Measurements from ENCODE around the gene BAG3.

Gene BAG3

GRCh38 chr10:119713744-119714483 lies 62.7 kb downstream of the BAG3 start:
- H3K9me3 ChIP-seq (ENCODE audit: control insufficient read depth, insufficient read depth, low read length) = no peaks in the 10 kb centered on the region
- peaks cover 1% of the 10 kb centered on the region; the same call in 1 of the 2 replicates for H3K4me1 ChIP-seq (ENCODE audit: control insufficient read depth, insufficient read depth, low read length)
- H3K27ac ChIP-seq (ENCODE audit: low read length) = no peak overlapping the region
- no peak overlapping the region for H3K4me3 ChIP-seq (ENCODE audit: low read length)
- H3K27me3 ChIP-seq (ENCODE audit: control insufficient read depth, insufficient read depth, low read length) = no peaks in the 10 kb centered on the region
- DNase-seq (ENCODE audit: low read depth, low spot score) = no peak
- WGBS (ENCODE audit: insufficient coverage, insufficient read length) = no CpG with 5 or more reads among the region's 7 CpGs
- H3K36me3 ChIP-seq (ENCODE audit: control insufficient read depth, insufficient read depth, low read length) = no peaks in the 10 kb centered on the region

- no peaks in the 10 kb centered on the region for H3K27me3 ChIP-seq (ENCODE audit: control insufficient read depth, insufficient read depth, low read length)
- H3K4me3 ChIP-seq (ENCODE audit: low read length) = no peak overlapping the region
- no peak for DNase-seq (ENCODE audit: low read depth, low spot score)
- WGBS (ENCODE audit: insufficient coverage, insufficient read length) = no CpG with 5 or more reads among the region's 2 CpGs
- no peaks in the 10 kb centered on the region for H3K9me3 ChIP-seq (ENCODE audit: control insufficient read depth, insufficient read depth, low read length)
- H3K36me3 ChIP-seq (ENCODE audit: control insufficient read depth, insufficient read depth, low read length) = no peaks in the 10 kb centered on the region
- no peak overlapping the region for H3K27ac ChIP-seq (ENCODE audit: low read length)
- peaks cover 1% of the 10 kb centered on the region; the same call in 1 of the 2 replicates for H3K4me1 ChIP-seq (ENCODE audit: control insufficient read depth, insufficient read depth, low read length)
These were observed 63.3 kb downstream of the BAG3 start for GRCh38 chr10:119714484-119714816.

DNA sequence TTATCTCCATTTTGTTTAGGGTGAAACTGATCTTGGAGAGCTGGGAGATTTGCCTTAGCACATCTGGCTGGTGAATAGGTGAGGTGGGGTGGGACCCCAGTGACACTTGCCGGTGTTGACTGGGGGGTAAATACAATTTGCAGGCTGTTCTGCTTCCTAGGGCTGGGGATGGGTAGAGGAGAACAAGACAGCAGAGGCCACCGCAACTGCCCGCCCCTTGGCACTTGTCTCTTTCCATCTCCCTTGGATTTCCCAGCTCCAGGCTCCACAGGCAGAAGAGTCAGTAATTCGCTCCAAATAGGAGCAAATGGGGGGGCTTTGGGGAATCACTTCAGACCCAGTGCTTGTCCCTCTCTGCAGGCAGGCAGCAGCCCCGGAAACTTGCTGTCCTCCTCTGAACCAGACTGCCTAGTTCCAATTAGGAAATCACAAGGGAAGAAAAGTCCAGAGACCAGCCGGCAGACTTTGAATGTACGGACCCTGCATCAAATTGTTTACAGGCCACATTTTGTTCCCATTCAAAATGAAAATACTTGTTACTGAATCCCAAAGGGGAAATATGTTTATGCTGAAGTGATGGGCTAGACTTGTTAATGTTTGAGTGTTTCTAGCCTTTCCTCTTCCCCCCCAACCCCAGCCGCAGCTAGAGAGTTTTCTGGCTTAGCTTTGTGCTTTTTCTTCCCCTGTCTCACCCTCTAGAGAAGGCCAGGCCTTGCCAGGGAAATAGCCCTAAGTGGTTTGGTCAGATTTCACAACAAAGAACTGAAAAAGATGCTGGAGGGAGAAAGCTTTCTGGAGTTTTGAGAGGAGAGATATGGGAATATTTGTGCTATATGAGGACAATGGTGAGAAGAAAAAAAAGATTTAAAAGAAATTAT lies 64.7 kb downstream of the BAG3 start:
- H3K9me3 ChIP-seq (ENCODE audit: control insufficient read depth, insufficient read depth, low read length) = no peaks in the 10 kb centered on the region; the same call in 1 of the 2 replicates
- no peak overlapping the region for H3K27ac ChIP-seq (ENCODE audit: low read length)
- no CpG with 5 or more reads among the region's 8 CpGs for WGBS (ENCODE audit: insufficient coverage, insufficient read length)
- DNase-seq (ENCODE audit: low read depth, low spot score) = no peak
- peaks cover 1% of the 10 kb centered on the region; the same call in 1 of the 2 replicates for H3K4me1 ChIP-seq (ENCODE audit: control insufficient read depth, insufficient read depth, low read length)
- H3K36me3 ChIP-seq (ENCODE audit: control insufficient read depth, insufficient read depth, low read length) = no peaks in the 10 kb centered on the region
- H3K27me3 ChIP-seq (ENCODE audit: control insufficient read depth, insufficient read depth, low read length) = no peaks in the 10 kb centered on the region
- H3K4me3 ChIP-seq (ENCODE audit: low read length) = no peak overlapping the region

- Histone ChIP-seq H3K4me1 (ENCODE audit: control insufficient read depth, insufficient read depth, low read length) (0 out of 2 replicates have a peak, but pooled peaks cover 2% of the 10 kb centered on the region), H3K9me3 (ENCODE audit: control insufficient read depth, insufficient read depth, low read length) (no peaks in the 10 kb centered on the region; the same call in 1 of the 2 replicates), H3K27ac (ENCODE audit: low read length) (no peak overlapping the region), H3K27me3 (ENCODE audit: control insufficient read depth, insufficient read depth, low read length) (no peaks in the 10 kb centered on the region), H3K4me3 (ENCODE audit: low read length) (no peak overlapping the region), H3K36me3 (ENCODE audit: control insufficient read depth, insufficient read depth, low read length) (no peaks in the 10 kb centered on the region)
- no CpG with 5 or more reads among the region's 2 CpGs for WGBS (ENCODE audit: insufficient coverage, insufficient read length)
- DNase-seq (ENCODE audit: low read depth, low spot score) = no peak
These were observed 72.0 kb downstream of the BAG3 start for GRCh38 chr10:119723161-119723560.

GRCh38 chr10:119723624-119724023 lies 72.4 kb downstream of the BAG3 start:
- Histone ChIP-seq H3K4me1 (ENCODE audit: control insufficient read depth, insufficient read depth, low read length) (0 out of 2 replicates have a peak, but pooled peaks cover 2% of the 10 kb centered on the region), H3K27me3 (ENCODE audit: control insufficient read depth, insufficient read depth, low read length) (no peaks in the 10 kb centered on the region), H3K27ac (ENCODE audit: low read length) (no peak overlapping the region), H3K9me3 (ENCODE audit: control insufficient read depth, insufficient read depth, low read length) (no peaks in the 10 kb centered on the region; the same call in 1 of the 2 replicates), H3K4me3 (ENCODE audit: low read length) (no peak overlapping the region), H3K36me3 (ENCODE audit: control insufficient read depth, insufficient read depth, low read length) (no peaks in the 10 kb centered on the region)
- WGBS (ENCODE audit: insufficient coverage, insufficient read length) = no CpG with 5 or more reads among the region's 3 CpGs
- no peak for DNase-seq (ENCODE audit: low read depth, low spot score)

DNA sequence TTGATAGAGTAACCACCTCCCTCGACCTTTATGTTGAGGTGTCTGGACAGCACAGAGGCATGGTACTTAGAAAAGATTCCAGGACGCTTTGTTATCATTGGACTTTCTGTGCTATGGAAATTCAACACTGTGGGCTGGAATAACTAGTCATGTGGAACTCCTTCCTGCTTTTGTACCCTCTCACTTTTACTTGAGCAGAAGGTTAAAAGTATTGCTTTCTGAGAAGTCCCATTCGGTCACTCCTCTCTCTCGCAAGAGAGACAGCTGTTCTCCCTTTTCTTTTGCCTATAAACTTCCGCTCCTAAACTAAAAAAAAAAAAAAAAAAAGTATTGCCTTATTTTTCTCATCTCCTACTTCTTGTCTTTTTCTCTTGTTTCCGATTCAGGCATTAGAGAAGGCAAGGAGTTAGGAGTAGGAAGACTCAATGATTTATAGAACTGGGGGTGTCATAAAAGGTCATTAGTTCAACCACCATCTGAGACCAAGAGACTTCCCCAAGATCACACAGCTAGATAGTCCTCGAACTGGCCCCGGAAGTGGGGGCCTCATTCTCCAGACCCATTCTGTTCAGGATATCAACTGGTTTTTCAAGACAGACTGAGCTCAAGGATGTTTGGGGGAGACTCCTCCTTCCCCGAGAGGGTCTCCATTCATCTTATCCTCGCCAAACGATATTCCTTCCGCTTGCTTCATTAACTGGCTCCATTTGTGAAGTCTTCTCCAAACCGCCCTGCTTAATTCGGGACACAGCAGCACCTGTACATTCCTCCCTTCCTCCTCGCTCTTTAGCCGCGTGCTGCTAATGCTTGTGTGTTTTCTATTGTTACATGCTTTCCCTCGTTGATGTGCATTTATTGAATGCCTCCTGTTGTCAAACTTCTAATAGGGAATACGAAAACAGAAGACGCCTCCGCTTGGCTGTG lies 73.7 kb downstream of the BAG3 start:
- no CpG with 5 or more reads among the region's 21 CpGs for WGBS (ENCODE audit: insufficient coverage, insufficient read length)
- peak overlapping the region; percentile 90; the same call in 1 of the 2 replicates for H3K4me3 ChIP-seq (ENCODE audit: low read length)
- no peaks in the 10 kb centered on the region for H3K27me3 ChIP-seq (ENCODE audit: control insufficient read depth, insufficient read depth, low read length)
- DNase-seq (ENCODE audit: low read depth, low spot score) = no peak
- H3K36me3 ChIP-seq (ENCODE audit: control insufficient read depth, insufficient read depth, low read length) = no peaks in the 10 kb centered on the region
- no peaks in the 10 kb centered on the region; the same call in 1 of the 2 replicates for H3K9me3 ChIP-seq (ENCODE audit: control insufficient read depth, insufficient read depth, low read length)
- H3K4me1 ChIP-seq (ENCODE audit: control insufficient read depth, insufficient read depth, low read length) = 0 out of 2 replicates have a peak, but pooled peaks cover 2% of the 10 kb centered on the region
- no peak overlapping the region for H3K27ac ChIP-seq (ENCODE audit: low read length)

DNA sequence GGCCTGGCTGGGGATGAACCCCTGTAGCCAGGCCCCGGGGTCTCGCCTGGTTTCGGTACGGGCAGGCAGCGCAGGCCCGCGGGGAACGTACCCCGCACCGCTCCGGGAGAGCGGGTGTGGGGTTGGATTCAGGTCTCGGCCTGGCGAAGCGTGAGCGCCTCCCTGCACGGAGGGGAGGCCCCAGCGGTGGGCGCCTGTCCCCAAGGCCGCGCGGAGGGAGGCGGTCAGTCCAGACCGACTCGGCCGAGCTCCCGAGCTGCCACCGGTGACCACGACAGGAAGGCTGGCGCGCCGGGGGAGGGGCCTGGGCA lies 74.3 kb downstream of the BAG3 start:
- no peaks in the 10 kb centered on the region for H3K36me3 ChIP-seq (ENCODE audit: control insufficient read depth, insufficient read depth, low read length)
- H3K4me3 ChIP-seq (ENCODE audit: low read length) = peak overlapping the region; percentile 90; the same call in 1 of the 2 replicates
- H3K4me1 ChIP-seq (ENCODE audit: control insufficient read depth, insufficient read depth, low read length) = 0 out of 2 replicates have a peak, but pooled peaks cover 2% of the 10 kb centered on the region
- no peaks in the 10 kb centered on the region; the same call in 1 of the 2 replicates for H3K9me3 ChIP-seq (ENCODE audit: control insufficient read depth, insufficient read depth, low read length)
- no peak overlapping the region for H3K27ac ChIP-seq (ENCODE audit: low read length)
- WGBS (ENCODE audit: insufficient coverage, insufficient read length) = no CpG with 5 or more reads among the region's 32 CpGs
- H3K27me3 ChIP-seq (ENCODE audit: control insufficient read depth, insufficient read depth, low read length) = no peaks in the 10 kb centered on the region
- no peak for DNase-seq (ENCODE audit: low read depth, low spot score)

DNA sequence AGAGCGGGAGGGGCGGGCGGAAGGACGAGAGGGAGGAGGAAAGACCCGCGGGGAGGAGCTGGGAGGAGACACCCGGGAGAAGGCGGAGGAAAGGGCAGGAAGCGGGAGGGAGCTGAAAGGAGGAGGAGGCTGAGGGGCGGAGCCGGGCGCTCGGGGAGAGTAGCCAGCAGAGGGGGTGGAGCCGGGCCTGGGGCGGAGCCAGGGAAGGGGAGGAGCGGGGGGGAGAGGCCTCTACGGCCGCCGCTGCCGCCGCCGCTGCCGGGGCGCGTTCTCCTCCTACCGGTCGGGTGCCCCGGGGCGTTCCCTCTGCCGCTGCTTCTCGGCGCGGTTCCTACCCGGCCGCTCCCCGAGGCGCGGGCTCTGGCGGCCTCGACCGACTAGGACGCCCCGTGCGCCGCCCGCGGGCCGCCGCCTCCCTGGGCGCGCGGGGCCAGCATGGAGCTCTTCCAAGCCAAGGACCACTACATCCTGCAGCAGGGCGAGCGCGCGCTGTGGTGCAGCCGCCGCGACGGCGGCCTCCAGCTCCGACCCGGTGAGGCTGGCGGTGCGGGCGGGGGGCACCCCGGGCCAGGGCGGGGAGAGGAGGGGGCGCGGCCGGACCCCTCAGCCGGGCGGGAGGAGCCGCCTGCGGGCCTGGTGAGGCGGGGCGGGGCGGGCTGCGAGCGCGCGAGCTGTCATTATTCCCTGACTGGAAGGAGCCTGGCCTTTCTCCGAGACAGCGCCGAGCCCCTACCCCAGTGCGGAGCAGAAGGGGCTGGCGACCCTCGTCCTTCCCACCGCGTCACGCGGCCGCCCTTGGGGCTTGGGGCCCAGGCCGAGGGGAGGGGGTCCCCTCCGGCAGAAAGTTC lies 74.9 kb downstream of the BAG3 start, which contains the start of gene INPP5F:
Gene INPP5F (plus strand): TSS at position 223 of the 848 bp plus-strand sequence. CDS start 213 bp downstream, at position 436.
- Histone ChIP-seq H3K27me3 (ENCODE audit: control insufficient read depth, insufficient read depth, low read length) (no peaks in the 10 kb centered on the region), H3K4me3 (ENCODE audit: low read length) (peak within 1 kb of the TSS; percentile 90), H3K9me3 (ENCODE audit: control insufficient read depth, insufficient read depth, low read length) (no peaks in the 10 kb centered on the region), H3K36me3 (ENCODE audit: control insufficient read depth, insufficient read depth, low read length) (no peaks in the 10 kb centered on the region), H3K4me1 (ENCODE audit: control insufficient read depth, insufficient read depth, low read length) (0 out of 2 replicates have a peak, but pooled peaks cover 2% of the 10 kb centered on the region), H3K27ac (ENCODE audit: low read length) (no peak within 1 kb of the TSS)
- WGBS (ENCODE audit: insufficient coverage, insufficient read length) = no CpG with 5 or more reads among the region's 95 CpGs
- peak; percentile 94 for DNase-seq (ENCODE audit: low read depth, low spot score)

DNA sequence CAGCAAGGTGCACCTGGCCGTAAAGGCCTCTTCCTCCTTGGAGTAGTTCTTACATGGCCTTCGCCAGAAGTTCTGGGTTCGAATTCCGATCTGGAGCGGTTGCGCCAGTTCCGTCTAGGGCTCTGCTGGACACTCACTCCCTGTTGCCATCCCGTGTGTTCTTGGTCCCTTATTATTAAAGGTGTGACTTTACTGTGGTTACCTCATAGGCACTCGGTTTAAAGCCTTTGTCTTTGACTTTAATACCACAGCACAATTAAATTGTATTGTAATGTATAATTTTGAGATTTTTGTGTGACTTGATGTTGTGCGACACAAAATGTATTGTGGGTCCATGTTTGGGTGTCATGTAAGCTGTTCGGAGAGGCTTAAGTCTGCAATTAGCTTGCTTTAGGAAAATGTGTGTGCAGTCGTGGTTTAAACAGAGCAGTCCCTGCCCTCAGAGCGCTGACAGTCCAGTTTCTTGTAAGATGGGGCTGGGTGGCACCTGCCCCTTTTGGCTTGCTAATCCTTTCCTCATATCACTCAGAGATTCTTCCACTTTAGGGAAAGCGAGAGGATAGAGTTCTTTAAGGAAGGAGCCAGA lies 75.6 kb downstream of the BAG3 start:
- Histone ChIP-seq H3K27me3 (ENCODE audit: control insufficient read depth, insufficient read depth, low read length) (no peaks in the 10 kb centered on the region), H3K4me1 (ENCODE audit: control insufficient read depth, insufficient read depth, low read length) (0 out of 2 replicates have a peak, but pooled peaks cover 2% of the 10 kb centered on the region), H3K27ac (ENCODE audit: low read length) (no peak overlapping the region), H3K9me3 (ENCODE audit: control insufficient read depth, insufficient read depth, low read length) (no peaks in the 10 kb centered on the region), H3K36me3 (ENCODE audit: control insufficient read depth, insufficient read depth, low read length) (no peaks in the 10 kb centered on the region), H3K4me3 (ENCODE audit: low read length) (peak overlapping the region; percentile 90)
- WGBS (ENCODE audit: insufficient coverage, insufficient read length) = 100% methylated on average over 1 of the region's 14 CpGs
- DNase-seq (ENCODE audit: low read depth, low spot score) = no peak
